Renal cortical epithelial cell (primary cell): Measurements from ENCODE around the gene MUC5B. TPM values are rescaled to one million over a fixed set of nuclear protein-coding genes. Genes with fewer than 3 reads are reported as not detected.
"Not testable (repeated sequence)": the region's sequence is repeated elsewhere in the genome, so short reads cannot be mapped to it uniquely, and the experiment has no call there.

ENCODE experiments used
- DNase-seq: peaks from one replicate; pipeline ENCODE4 v3.0.0-alpha.2; 2011; ENCODE audit warnings: low read depth
- total RNA-seq: library from RNA; depleted of rRNA; stranded (reverse); fragments of >200 nt; gene quantifications from 2 replicates; pipeline ENCODE4 v1.2.3, GENCODE V29; 2014

Gene MUC5B
- total RNA-seq, 1 donor from 2014 or later: not detected

- DNase-seq: not testable (repeated sequence)
Measured at GRCh38 chr11:1189816-1190215, 33.0 kb upstream of the MUC5B start.

GRCh38 chr11:1191786-1192470, 30.9 kb upstream of the MUC5B start:
- not testable (repeated sequence) for DNase-seq

- no peak for DNase-seq
Measured at GRCh38 chr11:1192741-1193325, 30.0 kb upstream of the MUC5B start.

- DNase-seq: no peak
Measured at GRCh38 chr11:1193326-1194230, 29.3 kb upstream of the MUC5B start.

- no peak for DNase-seq
Measured at GRCh38 chr11:1194231-1194976, 28.5 kb upstream of the MUC5B start.

- DNase-seq: no peak
Measured at GRCh38 chr11:1194977-1195681, 27.7 kb upstream of the MUC5B start.

- no peak for DNase-seq
Measured at GRCh38 chr11:1195682-1196515, 27.0 kb upstream of the MUC5B start.

GRCh38 chr11:1196516-1197391, 26.1 kb upstream of the MUC5B start:
- DNase-seq: no peak

- no peak for DNase-seq
Measured at GRCh38 chr11:1197431-1197885, 25.4 kb upstream of the MUC5B start.

GRCh38 chr11:1197886-1198560, 24.8 kb upstream of the MUC5B start:
- DNase-seq: no peak

- no peak for DNase-seq
Measured at GRCh38 chr11:1198561-1199240, 24.2 kb upstream of the MUC5B start.

- DNase-seq: no peak
Measured at GRCh38 chr11:1199241-1199750, 23.6 kb upstream of the MUC5B start.

GRCh38 chr11:1199751-1200610, 22.9 kb upstream of the MUC5B start:
- no peak for DNase-seq

- no peak for DNase-seq
Measured at GRCh38 chr11:1200611-1201191, 22.2 kb upstream of the MUC5B start.

GRCh38 chr11:1201395-1202153, 21.3 kb upstream of the MUC5B start:
- peak; percentile 2 for DNase-seq
